Transverse colon (tissue), 4 donors: ENCODE data around the gene ANXA6. TPM values are rescaled to one million over a fixed set of nuclear protein-coding genes. Genes with fewer than 3 reads are reported as not detected.
A peak's percentile ranks its signal among the peaks of the same experiment; 100 is the strongest.

ENCODE experiments used
- DNase-seq: peaks from one replicate; pipeline ENCODE4 v3.0.0-alpha.2; 2019
- H3K27ac ChIP-seq, 4 donors: fragments of 200-600 bp; sonication (generic); 2 replicates each; pipeline ENCODE4 v1.5.1; 2016 to 2018; ENCODE audit warnings: inconsistent platforms in 4 of 4
- H3K27me3 ChIP-seq: fragments of 200-600 bp; sonication (generic); 2 replicates; pipeline ENCODE4 v1.5.1; 2017; ENCODE audit warnings: inconsistent platforms
- H3K36me3 ChIP-seq, 4 donors: fragments of 200-600 bp; sonication (generic); 2 replicates each; pipeline ENCODE4 v1.5.1; 2017 to 2019; ENCODE audit warnings: inconsistent platforms in 4 of 4
- H3K4me1 ChIP-seq, 4 donors: fragments of 200-600 bp; sonication (generic); 2 replicates each; pipeline ENCODE4 v1.5.1; 2017 to 2020; ENCODE audit warnings: inconsistent platforms in 4 of 4
- H3K4me3 ChIP-seq, 4 donors: fragments of 200-600 bp; sonication (generic); 1 replicate in 1 of 4; 2 replicates in 3 of 4; pipeline versions ENCODE4 v1.5.1 to v1.6.1; 2017 to 2019; ENCODE audit warnings: inconsistent platforms in 4 of 4
- H3K9me3 ChIP-seq, 2 donors: fragments of 200-600 bp; sonication (generic); 2 replicates each; pipeline ENCODE4 v1.5.1; 2017 to 2019; ENCODE audit warnings: inconsistent platforms in 2 of 2
- EP300 ChIP-seq: sonication (generic); formaldehyde crosslinking; IDR thresholded peaks from one replicate; pipeline ENCODE4 v1.6.1; 2017; ENCODE audit warnings: antibody characterized with exemption, low read depth
- POLR2A ChIP-seq: fragments of 450-650 bp; IDR thresholded peaks from one replicate; pipeline ENCODE4 v1.6.1; 2016; ENCODE audit warnings: antibody characterized with exemption, mild to moderate bottlenecking, moderate library complexity
- POLR2AphosphoS5 ChIP-seq, 3 donors: sonication (generic); formaldehyde crosslinking; IDR thresholded peaks; one replicate each; pipeline ENCODE4 v1.6.1; 2016; ENCODE audit warnings: antibody characterized with exemption in 3 of 3
- WGBS, 2 donors: methylation state at CpG; one replicate each; pipeline ENCODE4 v1.1.5; 2018; ENCODE audit warnings: low coverage in 1 of 2; 5-methylcytosine and 5-hydroxymethylcytosine counted together
- in situ Hi-C, 4 donors: fragments of 200-750 bp; cut with MboI; loops; one replicate each; pipeline versions ENCODE4 v1.15.0 to v1.15.1; 2017; ENCODE audit warnings: low sequenced_read_pairs in 3 of 4, low pct_ligation_motif_present in 1 of 4, low pct_unique_long_range_greater_than_20kb in 1 of 4
- intact Hi-C: fragments of 100-400 bp; cut with DNase I; formaldehyde crosslinking; loops from one replicate; pipeline ENCODE4 v1.15.1; 2023; ENCODE audit warnings: low total_unique reads
- total RNA-seq, 4 donors: library from RNA; depleted of rRNA; stranded (reverse); fragments of >200 nt; gene quantifications; one replicate each; pipeline ENCODE4 v1.1.0, GENCODE V29; 2016
- TF ChIP-seq, protein P1 (sequence below), 5 experiments: fragments of 200-600 bp in 3 of 5; fragments of 450-650 bp in 2 of 5; sonication (generic) in 3 of 5; IDR thresholded peaks; 1 replicate in 2 of 5; 2 replicates in 3 of 5; pipeline ENCODE4 v1.5.1; 2016 to 2017; ENCODE audit warnings: antibody characterized with exemption in 5 of 5, inconsistent platforms in 3 of 5, mild to moderate bottlenecking in 2 of 5, moderate library complexity in 1 of 5

Gene ANXA6
- total RNA-seq, result 10 to 100 TPM; 19.1 to 79.0 (median 55.3) TPM

- DNase-seq, result peak; percentile 81
- H3K27ac ChIP-seq, result peak within 1 kb of the TSS; percentile 86 to 90 (median 88)
- peaks cover 13% of the 10 kb centered on the region for H3K27me3 ChIP-seq
- H3K9me3 ChIP-seq, result no peaks in the 10 kb centered on the region
- in situ Hi-C loops (no loop called here), intact Hi-C loops (no loop called here)
- H3K4me1 ChIP-seq, result peaks cover 19 to 51% (median 30%) of the 10 kb centered on the region in 4 donors
- TF ChIP-seq POLR2AphosphoS5 (IDR thresholded peaks at IDR 0.05) (peak; percentile 70 to 82 (median 77)), POLR2A (peak; percentile 52), EP300 (no peak)
- TF ChIP-seq, protein P1, sequence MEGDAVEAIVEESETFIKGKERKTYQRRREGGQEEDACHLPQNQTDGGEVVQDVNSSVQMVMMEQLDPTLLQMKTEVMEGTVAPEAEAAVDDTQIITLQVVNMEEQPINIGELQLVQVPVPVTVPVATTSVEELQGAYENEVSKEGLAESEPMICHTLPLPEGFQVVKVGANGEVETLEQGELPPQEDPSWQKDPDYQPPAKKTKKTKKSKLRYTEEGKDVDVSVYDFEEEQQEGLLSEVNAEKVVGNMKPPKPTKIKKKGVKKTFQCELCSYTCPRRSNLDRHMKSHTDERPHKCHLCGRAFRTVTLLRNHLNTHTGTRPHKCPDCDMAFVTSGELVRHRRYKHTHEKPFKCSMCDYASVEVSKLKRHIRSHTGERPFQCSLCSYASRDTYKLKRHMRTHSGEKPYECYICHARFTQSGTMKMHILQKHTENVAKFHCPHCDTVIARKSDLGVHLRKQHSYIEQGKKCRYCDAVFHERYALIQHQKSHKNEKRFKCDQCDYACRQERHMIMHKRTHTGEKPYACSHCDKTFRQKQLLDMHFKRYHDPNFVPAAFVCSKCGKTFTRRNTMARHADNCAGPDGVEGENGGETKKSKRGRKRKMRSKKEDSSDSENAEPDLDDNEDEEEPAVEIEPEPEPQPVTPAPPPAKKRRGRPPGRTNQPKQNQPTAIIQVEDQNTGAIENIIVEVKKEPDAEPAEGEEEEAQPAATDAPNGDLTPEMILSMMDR (IDR thresholded peaks at IDR 0.05), result no peak
- peak within 1 kb of the TSS; percentile 39 to 77 (median 64) for H3K4me3 ChIP-seq
- 6 to 29% methylated on average over 3 to 15 of the region's 60 CpGs for WGBS, 2 donors
- H3K36me3 ChIP-seq, result no peaks in the 10 kb centered on the region
Measured at GRCh38 chr5:151157426-151158286, at the start of gene ANXA6. Gene ANXA6 (minus strand): TSS chr5:151157779. CDS start chr5:151147901, 9,878 bp downstream.

GRCh38 chr5:151205411-151205810 lies 47.8 kb upstream of the ANXA6 start:
- H3K27me3 ChIP-seq, result no peaks in the 10 kb centered on the region
- no peak overlapping the region for H3K4me3 ChIP-seq
- in situ Hi-C loops (no loop called here), intact Hi-C loops (no loop called here)
- 91 to 94% methylated on average over 6 to 10 of the region's 10 CpGs for WGBS, 2 donors
- H3K27ac ChIP-seq, result no peak overlapping the region
- no peak for TF ChIP-seq POLR2AphosphoS5 (IDR thresholded peaks at IDR 0.05)
- TF ChIP-seq EP300, result no peak
- TF ChIP-seq, protein P1 (IDR thresholded peaks at IDR 0.05), result no peak
- TF ChIP-seq POLR2A, result no peak
- peaks cover 14 to 36% (median 16%) of the 10 kb centered on the region in 4 donors for H3K4me1 ChIP-seq
- no peaks in the 10 kb centered on the region for H3K9me3 ChIP-seq
- DNase-seq, result no peak
- H3K36me3 ChIP-seq, result no peaks in the 10 kb centered on the region

DNA sequence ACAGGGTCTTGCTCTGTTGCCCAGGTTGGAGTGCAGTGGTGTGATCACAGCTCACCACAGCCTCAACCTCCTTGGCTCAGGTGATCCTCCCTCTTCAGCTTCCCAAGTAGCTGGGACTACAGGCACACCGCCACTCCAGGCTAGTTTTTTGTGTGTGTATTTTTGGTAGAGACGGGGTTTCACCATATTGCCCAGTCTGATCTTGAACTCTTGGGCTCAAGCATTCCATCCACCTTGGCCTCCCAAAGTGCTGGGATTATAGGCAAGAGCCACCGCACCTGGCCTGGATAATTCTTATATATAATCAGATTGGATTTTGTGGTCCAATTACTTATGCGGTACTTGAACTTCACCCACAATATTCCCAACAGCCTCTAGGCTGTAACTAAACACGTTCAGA lies 46.5 kb upstream of the ANXA6 start:
- Histone ChIP-seq H3K36me3 (no peaks in the 10 kb centered on the region), H3K9me3 (no peaks in the 10 kb centered on the region), H3K27ac (no peak overlapping the region), H3K27me3 (no peaks in the 10 kb centered on the region), H3K4me3 (no peak overlapping the region), H3K4me1 (peaks cover 8 to 23% (median 15%) of the 10 kb centered on the region in 4 donors)
- intact Hi-C loops, result no loop called here
- in situ Hi-C loops, result no loop called here
- no peak for DNase-seq
- WGBS, 2 donors, result 83 to 84% methylated on average over 3 to 5 of the region's 5 CpGs
- TF ChIP-seq EP300, result no peak
- TF ChIP-seq, protein P1 (IDR thresholded peaks at IDR 0.05), result no peak
- no peak for TF ChIP-seq POLR2A
- TF ChIP-seq POLR2AphosphoS5 (IDR thresholded peaks at IDR 0.05), result no peak

DNA sequence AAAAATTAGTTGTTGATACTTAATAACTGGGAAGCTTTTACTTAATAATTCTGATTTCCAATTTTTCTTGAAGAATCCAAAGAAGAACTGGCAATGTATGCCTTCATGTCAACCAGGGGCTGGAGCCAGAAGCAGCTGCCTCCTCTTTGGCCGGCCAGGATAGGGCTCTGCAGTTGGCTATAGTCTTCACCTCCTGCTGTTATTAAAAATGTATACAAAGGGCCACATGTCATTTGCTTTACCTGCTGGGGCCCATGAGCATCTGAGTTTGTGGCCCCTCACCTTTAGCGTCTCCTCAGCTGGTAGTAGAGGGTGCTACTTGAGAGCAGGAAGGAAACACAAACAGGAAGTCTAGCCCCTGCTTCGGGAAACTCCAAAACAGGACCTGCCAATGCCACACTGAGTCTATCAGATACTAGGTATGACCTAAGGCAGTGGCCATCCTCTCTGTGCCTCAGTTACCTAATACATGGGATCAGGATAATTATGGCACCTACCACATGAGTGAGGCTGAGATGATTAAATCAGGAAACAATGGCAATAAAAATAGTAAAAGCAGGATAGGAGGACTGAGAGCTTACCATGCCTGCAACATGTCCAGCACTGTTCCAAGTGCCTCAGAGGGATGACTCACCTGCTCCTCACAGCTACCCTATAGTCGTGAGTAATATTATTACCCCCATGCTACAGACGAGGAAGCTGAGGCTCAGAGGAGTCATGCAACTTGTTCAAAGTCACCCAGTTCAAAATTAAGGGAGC lies 45.0 kb upstream of the ANXA6 start:
- H3K36me3 ChIP-seq, result no peaks in the 10 kb centered on the region
- no peak for DNase-seq
- no peak overlapping the region for H3K4me3 ChIP-seq
- TF ChIP-seq, protein P1 (IDR thresholded peaks at IDR 0.05), result no peak
- TF ChIP-seq EP300, result no peak
- no peak for TF ChIP-seq POLR2AphosphoS5 (IDR thresholded peaks at IDR 0.05)
- TF ChIP-seq POLR2A, result no peak
- in situ Hi-C loops, result no loop called here
- no peak overlapping the region for H3K27ac ChIP-seq
- no peaks in the 10 kb centered on the region for H3K27me3 ChIP-seq
- no peaks in the 10 kb centered on the region for H3K9me3 ChIP-seq
- H3K4me1 ChIP-seq, result peaks cover 0 to 8% (median 4%) of the 10 kb centered on the region in 4 donors
- WGBS, 2 donors, result 50 to 89% methylated on average over 1 to 5 of the region's 5 CpGs
- intact Hi-C loops, result no loop called here
